Natural killer cell (primary cell): Measurements from ENCODE around the gene ANXA8L1. TPM values are rescaled to one million over a fixed set of nuclear protein-coding genes. Genes with fewer than 3 reads are reported as not detected.
"Not testable (repeated sequence)": the region's sequence is repeated elsewhere in the genome, so short reads cannot be mapped to it uniquely, and the experiment has no call there.

Source experiments
- ATAC-seq, 3 donors: fragments of 150-1000 bp in 2 of 3; fragments of 200-7000 bp in 1 of 3; cut with Tn5 transposase; 1 replicate in 1 of 3; 2 replicates in 2 of 3; pipeline ENCODE4 v1.10.0; 2021; ENCODE audit warnings: mild to moderate bottlenecking in 2 of 3, moderate library complexity in 2 of 3
- DNase-seq, 2 donors: peaks; one replicate each; pipeline versions ENCODE4 v3.0.0 to v3.0.0-alpha.2; 2013 to 2021; ENCODE audit warnings: mixed read lengths in 1 of 2
- H3K27ac ChIP-seq: one replicate; pipeline ENCODE4 v1.5.1; 2013; ENCODE audit warnings: mild to moderate bottlenecking, low read length
- H3K27me3 ChIP-seq: one replicate; pipeline ENCODE4 v1.6.1; 2013; ENCODE audit warnings: low read length; ENCODE audit not compliant: control insufficient read depth, insufficient read depth
- H3K36me3 ChIP-seq: one replicate; pipeline ENCODE4 v1.6.1; 2013; ENCODE audit warnings: low read length; ENCODE audit not compliant: control insufficient read depth, insufficient read depth
- H3K4me1 ChIP-seq: one replicate; pipeline ENCODE4 v1.6.1; 2013; ENCODE audit warnings: low read length; ENCODE audit not compliant: control insufficient read depth, insufficient read depth
- H3K4me3 ChIP-seq: one replicate; pipeline ENCODE4 v1.5.1; 2013; ENCODE audit warnings: low read length
- H3K9me3 ChIP-seq: one replicate; pipeline ENCODE4 v1.6.1; 2013; ENCODE audit warnings: low read length; ENCODE audit not compliant: control insufficient read depth, insufficient read depth
- H3K27ac Mint-ChIP-seq, 2 donors: one replicate each; pipeline ENCODE4 v1.8.0; 2022; ENCODE audit warnings: mild to moderate bottlenecking in 2 of 2, mixed read lengths in 2 of 2, moderate library complexity in 1 of 2
- H3K27me3 Mint-ChIP-seq, 2 donors: one replicate each; pipeline ENCODE4 v1.8.0; 2022; ENCODE audit warnings: low read depth in 2 of 2, mixed read lengths in 2 of 2
- H3K36me3 Mint-ChIP-seq: one replicate; pipeline ENCODE4 v1.8.0; 2022; ENCODE audit warnings: mixed read lengths
- H3K4me1 Mint-ChIP-seq, 2 donors: one replicate each; pipeline ENCODE4 v1.8.0; 2022; ENCODE audit warnings: mixed read lengths in 2 of 2
- H3K4me3 Mint-ChIP-seq: one replicate; pipeline ENCODE4 v1.8.0; 2022; ENCODE audit warnings: mild to moderate bottlenecking, moderate library complexity, mixed read lengths
- H3K9me3 Mint-ChIP-seq, 2 donors: one replicate each; pipeline ENCODE4 v1.8.0; 2022; ENCODE audit warnings: mixed read lengths in 2 of 2
- WGBS: methylation state at CpG from one replicate; pipeline ENCODE4 v1.1.7; 2013; ENCODE audit warnings: missing lambda C conversion rate; ENCODE audit not compliant: insufficient coverage; 5-methylcytosine and 5-hydroxymethylcytosine counted together
- intact Hi-C: fragments of 100-400 bp; cut with micrococcal nuclease; formaldehyde crosslinking; loops from one replicate; pipeline ENCODE4 v1.14.2; 2022
- total RNA-seq, 4 donors: library from RNA; stranded (reverse); fragments of 120-200 nt in 1 of 4; gene quantifications; one replicate each; pipeline versions ENCODE4 v1.2.3 to v1.2.4, GENCODE V29; 2013 to 2022
- TF ChIP-seq, protein P1 (sequence below): fragments of 200-600 bp; IDR thresholded peaks from one replicate; pipeline ENCODE4 v1.8.0; 2022; ENCODE audit warnings: antibody characterized with exemption

The ANXA8L1 gene, protein sequence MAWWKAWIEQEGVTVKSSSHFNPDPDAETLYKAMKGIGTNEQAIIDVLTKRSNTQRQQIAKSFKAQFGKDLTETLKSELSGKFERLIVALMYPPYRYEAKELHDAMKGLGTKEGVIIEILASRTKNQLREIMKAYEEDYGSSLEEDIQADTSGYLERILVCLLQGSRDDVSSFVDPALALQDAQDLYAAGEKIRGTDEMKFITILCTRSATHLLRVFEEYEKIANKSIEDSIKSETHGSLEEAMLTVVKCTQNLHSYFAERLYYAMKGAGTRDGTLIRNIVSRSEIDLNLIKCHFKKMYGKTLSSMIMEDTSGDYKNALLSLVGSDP
- not detected for total RNA-seq
- total RNA-seq (2013): not detected

- H3K4me3 Mint-ChIP-seq, intact Hi-C loops, ATAC-seq, H3K36me3 ChIP-seq, H3K9me3 ChIP-seq, H3K9me3 Mint-ChIP-seq, H3K4me1 Mint-ChIP-seq, H3K27ac Mint-ChIP-seq, H3K27me3 ChIP-seq, H3K27ac ChIP-seq, H3K27me3 Mint-ChIP-seq, H3K36me3 Mint-ChIP-seq, DNase-seq, H3K4me1 ChIP-seq, H3K4me3 ChIP-seq: not testable (repeated sequence)
- 90% methylated on average over 4 of the region's 11 CpGs for WGBS
Measured at GRCh38 chr10:46375406-46375805, at the start of gene ANXA8L1. Gene ANXA8L1, plus strand, starts transcription at chr10:46375776. Its CDS starts 76 bp downstream, at chr10:46375852.

DNA sequence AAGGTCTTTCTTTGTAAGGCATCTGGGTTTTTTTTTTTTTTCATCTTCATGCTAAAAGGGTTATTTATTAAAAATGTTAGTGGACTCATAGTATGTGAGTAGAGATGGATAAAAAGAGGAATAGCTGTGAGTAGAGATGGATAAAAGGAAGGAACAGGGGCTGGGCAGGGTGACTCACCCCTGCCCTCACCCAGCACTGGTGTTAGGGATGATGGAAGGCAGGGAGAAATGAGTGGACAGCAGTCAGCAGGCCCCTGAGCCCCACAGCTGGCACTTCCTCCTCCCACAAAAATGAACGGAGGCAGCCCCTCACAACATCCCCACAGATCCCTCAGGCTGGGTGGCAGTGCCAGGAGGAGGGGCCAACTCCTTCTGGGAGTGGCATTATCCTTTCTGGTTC is 49.5 kb upstream of the ANXA8L1 start:
- H3K36me3 Mint-ChIP-seq: no peaks in the 10 kb centered on the region
- Histone ChIP-seq H3K27me3 (no peaks in the 10 kb centered on the region), H3K36me3 (no peaks in the 10 kb centered on the region), H3K9me3 (no peaks in the 10 kb centered on the region), H3K4me1 (no peaks in the 10 kb centered on the region), H3K27ac (no peak overlapping the region), H3K4me3 (no peak overlapping the region)
- peaks cover 0 to 5% of the 10 kb centered on the region in 2 donors for H3K4me1 Mint-ChIP-seq
- H3K27ac Mint-ChIP-seq: no peak overlapping the region
- intact Hi-C loops: no loop called here
- no peak for DNase-seq
- peaks cover 11 to 15% of the 10 kb centered on the region in 2 donors for H3K27me3 Mint-ChIP-seq
- TF ChIP-seq, protein P1, sequence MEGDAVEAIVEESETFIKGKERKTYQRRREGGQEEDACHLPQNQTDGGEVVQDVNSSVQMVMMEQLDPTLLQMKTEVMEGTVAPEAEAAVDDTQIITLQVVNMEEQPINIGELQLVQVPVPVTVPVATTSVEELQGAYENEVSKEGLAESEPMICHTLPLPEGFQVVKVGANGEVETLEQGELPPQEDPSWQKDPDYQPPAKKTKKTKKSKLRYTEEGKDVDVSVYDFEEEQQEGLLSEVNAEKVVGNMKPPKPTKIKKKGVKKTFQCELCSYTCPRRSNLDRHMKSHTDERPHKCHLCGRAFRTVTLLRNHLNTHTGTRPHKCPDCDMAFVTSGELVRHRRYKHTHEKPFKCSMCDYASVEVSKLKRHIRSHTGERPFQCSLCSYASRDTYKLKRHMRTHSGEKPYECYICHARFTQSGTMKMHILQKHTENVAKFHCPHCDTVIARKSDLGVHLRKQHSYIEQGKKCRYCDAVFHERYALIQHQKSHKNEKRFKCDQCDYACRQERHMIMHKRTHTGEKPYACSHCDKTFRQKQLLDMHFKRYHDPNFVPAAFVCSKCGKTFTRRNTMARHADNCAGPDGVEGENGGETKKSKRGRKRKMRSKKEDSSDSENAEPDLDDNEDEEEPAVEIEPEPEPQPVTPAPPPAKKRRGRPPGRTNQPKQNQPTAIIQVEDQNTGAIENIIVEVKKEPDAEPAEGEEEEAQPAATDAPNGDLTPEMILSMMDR: no peak
- ATAC-seq: no peak
- no peaks in the 10 kb centered on the region for H3K9me3 Mint-ChIP-seq
- 56% methylated on average over 1 of the region's 1 CpG for WGBS
- no peak overlapping the region for H3K4me3 Mint-ChIP-seq

DNA sequence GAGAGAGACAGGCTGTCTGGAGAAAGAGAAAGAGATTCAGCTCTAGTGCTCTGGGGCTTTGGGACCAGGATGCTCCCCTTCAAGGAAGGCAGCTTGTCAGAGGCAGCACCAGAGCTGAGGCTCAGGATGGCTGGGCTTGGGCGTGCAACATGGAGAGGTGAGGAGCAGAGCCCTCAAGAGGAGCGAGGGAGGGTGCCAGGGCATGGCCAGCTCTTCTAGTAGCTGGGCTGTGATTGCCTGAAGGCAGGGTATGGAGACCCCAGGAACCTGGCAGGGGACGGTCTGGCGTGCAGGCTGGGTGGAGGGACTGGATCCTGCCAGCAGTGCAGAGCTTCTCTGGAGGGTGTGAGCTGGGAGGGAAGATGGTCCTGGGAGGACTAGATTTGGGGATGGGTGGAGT is 48.6 kb upstream of the ANXA8L1 start:
- DNase-seq (no peak), ATAC-seq (no peak)
- no peaks in the 10 kb centered on the region for H3K27me3 ChIP-seq
- 85% methylated on average over 4 of the region's 4 CpGs for WGBS
- no peaks in the 10 kb centered on the region for H3K9me3 Mint-ChIP-seq
- no peaks in the 10 kb centered on the region for H3K36me3 ChIP-seq
- no peak overlapping the region for H3K27ac Mint-ChIP-seq
- peaks cover 18 to 20% of the 10 kb centered on the region in 2 donors for H3K27me3 Mint-ChIP-seq
- H3K9me3 ChIP-seq: no peaks in the 10 kb centered on the region
- H3K4me3 Mint-ChIP-seq: no peak overlapping the region
- H3K4me3 ChIP-seq: no peak overlapping the region
- H3K36me3 Mint-ChIP-seq: no peaks in the 10 kb centered on the region
- peaks cover 0 to 5% of the 10 kb centered on the region in 2 donors for H3K4me1 Mint-ChIP-seq
- TF ChIP-seq, protein P1: no peak
- intact Hi-C loops: no loop called here
- no peaks in the 10 kb centered on the region for H3K4me1 ChIP-seq
- H3K27ac ChIP-seq: no peak overlapping the region

GRCh38 chr10:46327685-46328084 is 47.9 kb upstream of the ANXA8L1 start:
- intact Hi-C loops: no loop called here
- Histone ChIP-seq H3K9me3 (no peaks in the 10 kb centered on the region), H3K27ac (no peak overlapping the region), H3K4me3 (no peak overlapping the region), H3K27me3 (no peaks in the 10 kb centered on the region), H3K36me3 (no peaks in the 10 kb centered on the region), H3K4me1 (no peaks in the 10 kb centered on the region)
- no peak overlapping the region for H3K4me3 Mint-ChIP-seq
- 70% methylated on average over 5 of the region's 5 CpGs for WGBS
- peaks cover 18 to 25% of the 10 kb centered on the region in 2 donors for H3K27me3 Mint-ChIP-seq
- no peak for DNase-seq
- peaks cover 0 to 5% of the 10 kb centered on the region in 2 donors for H3K4me1 Mint-ChIP-seq
- no peak for ATAC-seq
- TF ChIP-seq, protein P1: no peak
- no peaks in the 10 kb centered on the region for H3K9me3 Mint-ChIP-seq
- no peaks in the 10 kb centered on the region for H3K36me3 Mint-ChIP-seq
- H3K27ac Mint-ChIP-seq: no peak overlapping the region
